Fibroblast of villous mesenchyme (primary cell): ENCODE data around the gene OOSP1. TPM values are rescaled to one million over a fixed set of nuclear protein-coding genes. Genes with fewer than 3 reads are reported as not detected.

Source experiments
- DNase-seq: peaks from one replicate; pipeline ENCODE4 v3.0.0-alpha.2; 2010; ENCODE audit warnings: low read depth
- H3K4me3 ChIP-seq: 2 replicates; pipeline ENCODE4 v1.5.1; 2011; ENCODE audit warnings: low read depth, mild to moderate bottlenecking, low read length
- total RNA-seq: library from RNA; depleted of rRNA; stranded (reverse); fragments of >200 nt; gene quantifications from 2 replicates; pipeline ENCODE4 v1.2.3, GENCODE V29; 2012
- TF ChIP-seq, protein P1 (sequence below): IDR thresholded peaks from 2 replicates; pipeline ENCODE4 v1.5.1; 2012; ENCODE audit warnings: low read depth, mild to moderate bottlenecking, low read length; ENCODE audit not compliant: insufficient read depth

Gene OOSP1
- total RNA-seq, 1 donor: not detected

DNA sequence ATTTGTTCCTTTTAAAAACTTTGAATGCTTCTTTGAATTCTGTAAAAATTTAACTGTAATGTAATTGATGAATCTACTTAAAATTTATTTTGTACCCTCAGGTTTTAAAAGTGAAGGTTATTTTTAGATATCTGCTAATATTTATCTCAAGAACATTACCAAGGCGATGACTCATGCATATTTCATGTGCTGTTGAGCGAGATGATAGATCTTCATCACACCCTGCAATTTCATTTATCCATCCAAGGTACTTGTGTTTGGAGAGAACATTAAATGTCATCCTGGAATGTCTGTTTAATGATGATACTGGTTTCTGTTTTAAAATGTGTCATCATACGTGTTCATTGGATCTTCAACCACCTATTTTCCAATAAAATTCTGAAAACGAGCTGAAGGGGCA is 18.9 kb downstream of the OOSP1 start:
- TF ChIP-seq, protein P1, sequence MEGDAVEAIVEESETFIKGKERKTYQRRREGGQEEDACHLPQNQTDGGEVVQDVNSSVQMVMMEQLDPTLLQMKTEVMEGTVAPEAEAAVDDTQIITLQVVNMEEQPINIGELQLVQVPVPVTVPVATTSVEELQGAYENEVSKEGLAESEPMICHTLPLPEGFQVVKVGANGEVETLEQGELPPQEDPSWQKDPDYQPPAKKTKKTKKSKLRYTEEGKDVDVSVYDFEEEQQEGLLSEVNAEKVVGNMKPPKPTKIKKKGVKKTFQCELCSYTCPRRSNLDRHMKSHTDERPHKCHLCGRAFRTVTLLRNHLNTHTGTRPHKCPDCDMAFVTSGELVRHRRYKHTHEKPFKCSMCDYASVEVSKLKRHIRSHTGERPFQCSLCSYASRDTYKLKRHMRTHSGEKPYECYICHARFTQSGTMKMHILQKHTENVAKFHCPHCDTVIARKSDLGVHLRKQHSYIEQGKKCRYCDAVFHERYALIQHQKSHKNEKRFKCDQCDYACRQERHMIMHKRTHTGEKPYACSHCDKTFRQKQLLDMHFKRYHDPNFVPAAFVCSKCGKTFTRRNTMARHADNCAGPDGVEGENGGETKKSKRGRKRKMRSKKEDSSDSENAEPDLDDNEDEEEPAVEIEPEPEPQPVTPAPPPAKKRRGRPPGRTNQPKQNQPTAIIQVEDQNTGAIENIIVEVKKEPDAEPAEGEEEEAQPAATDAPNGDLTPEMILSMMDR: no peak
- H3K4me3 ChIP-seq: no peak overlapping the region
- no peak for DNase-seq

DNA sequence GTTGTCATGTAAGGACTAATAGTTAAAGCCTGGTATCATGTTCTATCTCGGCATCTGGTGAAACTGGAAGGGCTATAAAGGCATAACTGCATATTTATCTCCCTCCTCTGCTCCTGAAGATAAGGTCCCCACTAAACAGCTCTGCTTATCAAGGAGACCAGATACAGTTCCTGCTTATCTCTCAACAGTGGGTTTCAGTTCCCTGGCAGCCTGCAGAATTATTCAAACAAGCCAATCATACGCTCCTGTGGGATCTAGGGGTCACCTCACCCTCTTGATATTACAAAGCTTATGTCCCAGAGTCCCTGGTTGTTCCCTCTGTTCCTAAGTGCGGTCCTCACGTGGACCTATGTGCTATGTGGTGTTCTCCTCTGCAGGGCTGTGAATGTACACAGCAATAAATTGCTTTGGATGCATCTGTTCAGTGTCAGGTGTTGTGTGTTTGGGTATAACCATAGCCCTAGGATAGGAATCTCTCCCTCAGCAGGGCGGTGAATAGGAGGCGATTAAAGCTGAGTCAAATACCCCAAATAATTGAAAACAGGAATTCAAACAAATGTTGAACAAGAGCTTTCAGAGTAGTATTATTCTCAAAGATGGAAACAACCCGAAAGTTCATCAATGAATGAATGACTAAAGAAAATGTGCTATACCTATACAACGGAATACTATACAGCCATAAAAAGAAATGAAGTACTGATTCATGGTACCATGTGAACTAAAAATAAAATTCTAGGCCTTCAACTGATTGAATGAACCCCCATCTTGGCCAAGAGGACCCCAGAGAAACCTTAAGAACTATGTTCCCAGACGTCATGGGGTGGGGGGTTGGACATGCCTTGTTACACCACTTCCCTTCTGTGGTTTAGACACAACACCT is 22.5 kb downstream of the OOSP1 start:
- TF ChIP-seq, protein P1: no peak
- DNase-seq: no peak
- H3K4me3 ChIP-seq: no peak overlapping the region

DNA sequence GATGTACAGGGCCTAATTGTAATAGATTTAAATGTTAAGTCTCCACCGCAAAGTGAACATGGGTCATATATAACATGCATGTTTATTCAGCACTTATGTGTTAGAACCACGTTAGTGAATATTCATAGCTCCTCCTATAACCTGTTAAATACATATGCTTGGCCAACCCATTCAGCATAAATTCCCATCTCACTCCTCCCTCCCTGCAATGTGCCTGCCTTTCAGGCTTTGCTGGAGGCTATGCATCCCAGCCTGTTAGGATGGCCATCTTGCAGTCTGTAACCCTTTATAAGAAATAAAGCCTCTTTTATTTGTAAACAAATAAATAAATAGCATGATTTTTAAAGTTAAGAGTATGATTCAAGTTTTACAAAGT is 23.9 kb downstream of the OOSP1 start:
- no peak overlapping the region for H3K4me3 ChIP-seq
- TF ChIP-seq, protein P1: no peak
- no peak for DNase-seq

DNA sequence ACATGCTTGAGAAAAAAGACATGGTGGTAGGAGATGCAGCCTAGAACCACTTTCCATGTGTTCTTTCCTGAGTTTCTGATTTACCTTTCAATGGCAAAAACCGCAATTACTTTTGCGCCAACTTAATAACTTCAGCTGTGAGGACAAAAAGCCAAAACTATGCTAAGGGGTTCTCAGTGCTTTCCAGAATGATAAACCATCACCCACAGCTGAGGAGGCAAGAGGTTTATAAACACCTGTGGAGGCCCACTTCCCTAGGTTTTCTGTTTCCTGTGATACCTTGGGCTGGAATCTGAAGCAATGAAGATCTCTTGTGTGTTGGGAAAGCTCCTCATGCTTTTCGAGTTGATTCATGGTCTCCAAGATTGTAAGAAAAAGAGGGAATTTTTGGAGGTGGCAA is 25.5 kb downstream of the OOSP1 start, which contains the start of gene OOSP4A:
Gene OOSP4A, plus strand, starts transcription at position 301 of the 400 bp plus-strand sequence. Its CDS starts 0 bp downstream, at position 301.
- DNase-seq: no peak
- no peak within 1 kb of the TSS for H3K4me3 ChIP-seq
- TF ChIP-seq, protein P1: no peak

DNA sequence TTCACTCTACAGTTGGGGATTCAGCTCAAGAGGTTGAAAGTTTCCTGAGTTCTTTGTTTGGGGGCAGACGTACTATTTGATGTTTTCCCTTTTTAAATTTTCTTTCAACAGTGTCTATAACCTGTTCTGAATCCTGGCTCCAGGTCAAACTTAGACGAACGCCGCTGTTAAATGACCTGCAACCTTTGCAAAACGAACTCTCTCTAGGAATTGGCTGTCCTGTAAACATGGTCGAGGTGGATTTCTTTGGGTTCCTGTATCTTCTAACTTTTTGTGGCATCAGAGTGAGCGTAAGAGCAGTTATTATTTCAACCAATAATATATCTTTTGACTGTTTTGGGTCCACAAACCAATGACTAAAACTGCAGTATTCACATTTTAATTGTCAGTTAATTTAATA is 27.2 kb downstream of the OOSP1 start:
- no peak overlapping the region for H3K4me3 ChIP-seq
- TF ChIP-seq, protein P1: no peak
- DNase-seq: no peak

DNA sequence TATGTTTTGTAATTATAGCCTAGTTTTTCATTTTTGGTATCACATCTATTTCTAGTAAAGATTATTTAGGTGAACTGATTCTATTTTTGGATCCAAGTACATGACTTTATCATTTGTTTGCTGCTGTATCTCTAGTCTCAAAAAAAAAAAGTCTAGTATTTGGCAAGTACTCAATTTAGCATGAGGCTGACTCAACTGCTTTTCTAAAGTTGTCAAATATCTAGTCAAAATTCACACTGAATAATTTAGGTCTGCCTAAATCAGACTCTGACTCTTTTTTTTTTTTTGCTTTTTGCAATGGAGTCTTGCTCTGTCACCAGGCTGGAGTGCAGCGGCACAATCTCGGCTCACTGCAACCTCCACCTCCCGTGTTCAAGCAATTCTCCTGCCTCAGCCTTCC is 28.0 kb downstream of the OOSP1 start:
- no peak for DNase-seq
- H3K4me3 ChIP-seq: no peak overlapping the region
- TF ChIP-seq, protein P1: no peak
